Measurements from ENCODE around the gene ETAA1. TPM values are rescaled to one million over a fixed set of nuclear protein-coding genes. Genes with fewer than 3 reads are reported as not detected.

The ETAA1 gene
- total and polyA plus RNA-seq, 12 donors, result 3.7 to 9.3 (median 5.4) TPM

- TF ChIP-seq CTCF (IDR thresholded peaks at IDR 0.05), result no peak
Observed at GRCh38 chr2:67389286-67389685, 7.8 kb upstream of the ETAA1 start.

GRCh38 chr2:67389788-67390187, 7.3 kb upstream of the ETAA1 start:
- ATAC-seq, result no peak
- no peaks in the 10 kb centered on the region for H3K27me3 ChIP-seq
- no peak for DNase-seq
- H3K4me3 ChIP-seq, result no peak overlapping the region
- no peak for TF ChIP-seq CTCF (IDR thresholded peaks at IDR 0.05)
- peak overlapping the region in 1 of 10 donors; percentile 29 for H3K27ac ChIP-seq
- intact Hi-C loops (cut with DNase I), result loop anchor here in 1 of 10 donors (10.0 kb wide), 1 partner anchor 955 kb away; the partner anchor contains the start of gene MEIS1
- H3K9me3 ChIP-seq, result no peaks in the 10 kb centered on the region
- H3K4me1 ChIP-seq, result no peaks in the 10 kb centered on the region
- H3K36me3 ChIP-seq, result no peaks in the 10 kb centered on the region

More at GRCh38 chr2:67389286-67389685, 7.8 kb upstream of the ETAA1 start:
- intact Hi-C loops (cut with DNase I), result no loop called here
- Histone ChIP-seq H3K27me3 (no peaks in the 10 kb centered on the region), H3K9me3 (no peaks in the 10 kb centered on the region), H3K4me3 (no peak overlapping the region), H3K4me1 (no peaks in the 10 kb centered on the region), H3K27ac (peak overlapping the region in 1 of 10 donors; percentile 29), H3K36me3 (no peaks in the 10 kb centered on the region)
- no peak for DNase-seq
- WGBS, 2 donors, result 58 to 73% methylated on average over 2 of the region's 2 CpGs
- ATAC-seq, result no peak

GRCh38 chr2:67393237-67393636, 3.9 kb upstream of the ETAA1 start:
- intact Hi-C loops (cut with DNase I), result loop anchor here in 1 of 10 donors (10.0 kb wide), 1 partner anchor 958 kb away; the partner anchor contains the start of gene MEIS1
- no peak overlapping the region for H3K27ac ChIP-seq

DNA sequence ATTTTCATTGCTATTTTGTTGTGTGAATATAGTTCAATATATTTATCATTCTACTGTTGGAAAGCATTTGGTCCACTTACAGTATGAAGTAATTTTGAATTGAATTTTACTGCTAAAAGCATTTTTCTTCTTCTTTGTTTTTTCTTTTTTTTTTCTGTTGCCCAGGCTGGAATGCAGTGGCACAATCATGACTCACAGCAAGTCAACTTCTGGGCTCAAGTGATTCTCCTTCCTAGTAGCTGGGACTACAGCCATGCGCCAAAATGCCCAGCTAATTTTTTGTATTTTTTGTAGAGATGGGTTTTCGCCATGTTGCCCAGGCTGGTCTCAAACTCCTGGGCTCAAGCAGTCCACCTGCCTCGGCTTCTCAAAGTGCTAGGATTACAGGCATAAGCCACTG, 2.4 kb upstream of the ETAA1 start:
- intact Hi-C loops (cut with DNase I), result loop anchor here in 2 of 10 donors (5.0 to 10.0 kb wide), 2 partner anchors 960 to 962 kb away; partner anchors contain the start of gene MEIS1 (in 1 of the 2)

More at GRCh38 chr2:67393237-67393636, 3.9 kb upstream of the ETAA1 start:
- no peak for ATAC-seq
- H3K4me3 ChIP-seq, result no peak overlapping the region
- no peaks in the 10 kb centered on the region for H3K27me3 ChIP-seq
- H3K4me1 ChIP-seq, result peaks cover 0 to 11% (median 5%) of the 10 kb centered on the region in 9 donors
- H3K9me3 ChIP-seq, result no peaks in the 10 kb centered on the region
- no peak for DNase-seq
- no peak for TF ChIP-seq CTCF (IDR thresholded peaks at IDR 0.05)
- no peaks in the 10 kb centered on the region for H3K36me3 ChIP-seq

More for the DNA sequence above, 2.4 kb upstream of the ETAA1 start:
- TF ChIP-seq CTCF (IDR thresholded peaks at IDR 0.05), result no peak
- 95 to 97% methylated on average over 3 of the region's 3 CpGs for WGBS, 2 donors
- peaks cover 0 to under 1% (median 0%) of the 10 kb centered on the region in 9 donors for H3K36me3 ChIP-seq
- no peak overlapping the region for H3K27ac ChIP-seq
- H3K4me3 ChIP-seq, result no peak overlapping the region
- H3K9me3 ChIP-seq, result no peaks in the 10 kb centered on the region
- no peaks in the 10 kb centered on the region for H3K27me3 ChIP-seq
- ATAC-seq (no peak), DNase-seq (no peak)
- peaks cover 0 to 26% (median 17%) of the 10 kb centered on the region in 9 donors for H3K4me1 ChIP-seq
